ENCODE results near the gene MINK1.
"Not testable (repeated sequence)": the region's sequence is repeated elsewhere in the genome, so short reads cannot be mapped to it uniquely, and the experiment has no call there.

Gene MINK1

DNA sequence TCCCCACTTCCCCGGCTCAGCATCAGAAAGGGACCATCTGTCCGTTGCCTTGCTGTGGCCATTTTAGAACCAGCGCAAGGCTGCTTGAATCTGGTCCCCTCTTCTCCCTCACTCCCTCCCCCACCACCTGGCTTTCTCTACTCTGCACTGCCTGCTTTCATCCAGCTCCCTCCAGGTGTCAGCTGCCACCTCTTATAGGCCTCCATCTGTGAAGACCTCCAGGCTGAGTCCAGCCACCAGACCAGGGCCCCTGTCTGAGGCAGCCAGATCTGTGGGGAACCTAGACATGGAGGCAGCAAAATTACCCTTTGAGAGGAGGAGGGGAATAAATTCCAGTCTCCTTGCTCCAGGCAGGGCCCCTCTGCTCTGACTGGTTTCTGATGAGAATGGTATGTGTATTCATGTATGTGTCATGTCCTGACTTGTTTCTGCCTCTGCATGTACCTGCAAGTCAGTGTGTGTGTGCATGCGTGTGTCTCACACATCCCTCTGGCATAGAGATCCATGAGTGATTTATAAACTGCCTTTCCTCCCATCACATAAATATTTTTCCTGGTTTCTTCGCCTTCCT is 21.1 kb downstream of the MINK1 start:
- H3K4me3 ChIP-seq (ENCODE audit: low read depth, low read length), result no peak overlapping the region
- DNase-seq (ENCODE audit: low read depth), result no peak
- TF ChIP-seq POLR2A (IDR thresholded peaks at IDR 0.05; ENCODE audit: extremely low read depth, insufficient read length), result no peak
- TF ChIP-seq, protein P1, sequence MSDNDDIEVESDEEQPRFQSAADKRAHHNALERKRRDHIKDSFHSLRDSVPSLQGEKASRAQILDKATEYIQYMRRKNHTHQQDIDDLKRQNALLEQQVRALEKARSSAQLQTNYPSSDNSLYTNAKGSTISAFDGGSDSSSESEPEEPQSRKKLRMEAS (IDR thresholded peaks at IDR 0.05; ENCODE audit: low read depth, low read length), result no peak
- TF ChIP-seq, protein P2, sequence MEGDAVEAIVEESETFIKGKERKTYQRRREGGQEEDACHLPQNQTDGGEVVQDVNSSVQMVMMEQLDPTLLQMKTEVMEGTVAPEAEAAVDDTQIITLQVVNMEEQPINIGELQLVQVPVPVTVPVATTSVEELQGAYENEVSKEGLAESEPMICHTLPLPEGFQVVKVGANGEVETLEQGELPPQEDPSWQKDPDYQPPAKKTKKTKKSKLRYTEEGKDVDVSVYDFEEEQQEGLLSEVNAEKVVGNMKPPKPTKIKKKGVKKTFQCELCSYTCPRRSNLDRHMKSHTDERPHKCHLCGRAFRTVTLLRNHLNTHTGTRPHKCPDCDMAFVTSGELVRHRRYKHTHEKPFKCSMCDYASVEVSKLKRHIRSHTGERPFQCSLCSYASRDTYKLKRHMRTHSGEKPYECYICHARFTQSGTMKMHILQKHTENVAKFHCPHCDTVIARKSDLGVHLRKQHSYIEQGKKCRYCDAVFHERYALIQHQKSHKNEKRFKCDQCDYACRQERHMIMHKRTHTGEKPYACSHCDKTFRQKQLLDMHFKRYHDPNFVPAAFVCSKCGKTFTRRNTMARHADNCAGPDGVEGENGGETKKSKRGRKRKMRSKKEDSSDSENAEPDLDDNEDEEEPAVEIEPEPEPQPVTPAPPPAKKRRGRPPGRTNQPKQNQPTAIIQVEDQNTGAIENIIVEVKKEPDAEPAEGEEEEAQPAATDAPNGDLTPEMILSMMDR (IDR thresholded peaks at IDR 0.05; ENCODE audit: low read depth, low read length), result no peak
- no peak for TF ChIP-seq MYC (IDR thresholded peaks at IDR 0.05; ENCODE audit: low read depth, low read length)

DNA sequence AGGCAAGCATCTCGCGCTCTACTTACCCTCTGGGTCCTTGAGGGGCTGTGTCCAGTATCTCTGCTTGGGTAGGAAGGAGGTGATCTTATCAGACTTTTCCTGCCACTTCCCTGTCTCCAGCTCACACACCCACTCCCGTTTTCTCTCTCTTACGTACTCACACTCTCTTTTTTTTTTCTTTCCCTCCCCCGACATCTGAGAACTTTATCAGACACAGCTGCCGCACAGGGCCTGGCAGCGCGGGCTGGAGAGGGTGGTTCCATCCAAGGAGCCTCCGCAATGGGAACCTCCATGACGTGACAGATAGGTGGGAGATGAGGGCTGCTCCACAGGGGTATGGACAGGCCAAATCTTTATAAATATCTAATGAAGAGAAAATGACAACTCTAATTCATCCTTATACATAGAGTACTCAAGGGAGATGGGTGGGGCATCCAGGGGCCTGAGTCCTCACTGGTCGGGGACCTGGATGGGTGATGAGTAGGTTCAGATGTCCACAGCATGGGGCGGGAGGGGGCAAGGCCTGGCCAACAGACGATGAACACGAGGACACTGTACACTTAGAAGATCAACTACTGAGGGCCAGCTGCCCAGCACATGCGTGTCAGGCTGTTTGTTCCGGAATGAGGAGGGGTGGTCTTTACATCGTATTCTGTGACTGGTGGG is 23.3 kb downstream of the MINK1 start:
- TF ChIP-seq, protein P2 (IDR thresholded peaks at IDR 0.05; ENCODE audit: low read depth, low read length), result no peak
- no peak for TF ChIP-seq MYC (IDR thresholded peaks at IDR 0.05; ENCODE audit: low read depth, low read length)
- no peak for TF ChIP-seq POLR2A (IDR thresholded peaks at IDR 0.05; ENCODE audit: extremely low read depth, insufficient read length)
- TF ChIP-seq, protein P1 (IDR thresholded peaks at IDR 0.05; ENCODE audit: low read depth, low read length), result no peak
- DNase-seq (ENCODE audit: low read depth), result no peak
- no peak overlapping the region for H3K4me3 ChIP-seq (ENCODE audit: low read depth, low read length)

DNA sequence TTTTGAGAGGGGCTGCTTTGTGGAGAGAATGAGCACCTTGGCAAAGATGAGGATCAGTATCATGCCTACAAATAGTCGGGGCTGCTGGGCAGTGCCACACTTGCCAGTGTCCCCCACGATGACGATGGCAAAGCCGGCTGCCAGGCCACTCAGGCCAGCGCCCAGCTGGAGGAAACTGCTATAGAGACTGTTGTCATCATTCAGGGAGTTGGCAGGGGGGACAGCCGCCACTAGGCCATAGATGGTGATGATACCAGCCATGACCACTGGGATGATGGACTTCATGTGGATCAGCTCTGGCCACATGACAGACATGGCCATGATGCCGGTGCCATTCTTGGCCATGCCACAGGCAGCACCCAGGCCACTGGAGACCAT is 23.8 kb downstream of the MINK1 start:
- no peak overlapping the region for H3K4me3 ChIP-seq (ENCODE audit: low read depth, low read length)
- DNase-seq (ENCODE audit: low read depth), result no peak

DNA sequence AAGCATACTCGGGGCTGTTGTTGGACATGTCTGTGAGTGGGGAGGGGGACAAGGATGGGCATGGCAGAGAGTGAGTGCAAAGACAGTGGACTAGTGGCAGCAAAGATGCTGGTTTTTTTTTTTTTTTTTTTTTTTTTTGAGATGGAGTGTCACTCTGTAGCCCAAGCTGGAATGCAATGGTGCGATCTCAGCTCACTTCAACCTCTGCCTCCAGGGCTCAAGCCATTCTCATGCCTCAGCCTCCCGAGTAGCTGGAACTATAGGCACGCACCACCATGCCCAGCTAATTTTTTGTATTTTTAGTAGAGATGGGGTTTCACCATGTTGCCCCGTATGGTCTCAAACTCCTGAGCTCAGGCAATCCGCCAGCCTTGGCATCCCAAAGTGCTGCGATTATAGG is 24.2 kb downstream of the MINK1 start:
- DNase-seq (ENCODE audit: low read depth); H3K4me3 ChIP-seq (ENCODE audit: low read depth, low read length): not testable (repeated sequence)

More for the DNA sequence above, 23.8 kb downstream of the MINK1 start:
- TF ChIP-seq, protein P1 (IDR thresholded peaks at IDR 0.05; ENCODE audit: low read depth, low read length), result no peak
- no peak for TF ChIP-seq MYC (IDR thresholded peaks at IDR 0.05; ENCODE audit: low read depth, low read length)

DNA sequence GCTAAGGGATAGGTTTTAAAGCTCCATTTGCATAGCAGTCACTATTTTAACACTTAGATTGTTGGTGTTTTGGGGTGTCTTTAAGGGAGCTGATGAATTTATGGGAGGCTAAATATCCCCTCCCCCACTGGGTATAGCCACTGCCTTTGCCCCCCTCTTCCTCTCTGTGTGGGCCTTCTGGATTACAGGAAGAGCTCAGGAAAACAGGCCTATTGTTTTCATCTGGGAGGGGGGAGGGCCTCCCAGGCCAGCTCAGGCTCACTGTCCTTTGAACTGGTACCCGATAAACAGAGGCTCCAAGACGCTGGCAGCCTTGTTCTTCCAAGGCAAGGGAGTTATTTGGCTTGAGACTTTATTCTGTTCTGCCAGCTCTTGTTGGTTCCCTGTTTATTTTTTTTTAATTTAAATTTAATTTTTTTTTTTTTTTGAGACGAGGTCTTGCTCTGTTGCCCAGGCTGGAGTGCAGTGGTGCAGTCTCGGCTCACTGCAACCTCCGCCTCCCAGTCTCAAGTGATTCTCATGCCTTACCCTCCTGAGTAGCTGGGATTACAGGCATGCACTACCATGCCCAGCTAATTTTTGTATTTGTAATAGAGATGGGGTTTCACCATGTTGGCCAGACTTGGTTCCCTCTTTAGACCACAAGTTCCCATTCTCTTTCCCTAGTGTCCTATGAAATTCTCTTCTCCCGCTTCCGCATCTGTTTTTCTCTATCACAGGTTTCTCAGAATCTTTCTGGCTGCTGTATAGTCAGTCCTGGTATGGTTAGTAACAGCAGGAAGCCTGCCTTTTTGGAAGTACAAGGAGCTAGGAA is 25.1 kb downstream of the MINK1 start:
- H3K4me3 ChIP-seq (ENCODE audit: low read depth, low read length), result no peak overlapping the region
- TF ChIP-seq, protein P1 (IDR thresholded peaks at IDR 0.05; ENCODE audit: low read depth, low read length), result no peak
- TF ChIP-seq MYC (IDR thresholded peaks at IDR 0.05; ENCODE audit: low read depth, low read length), result no peak
- TF ChIP-seq, protein P2 (IDR thresholded peaks at IDR 0.05; ENCODE audit: low read depth, low read length), result no peak
- no peak for TF ChIP-seq POLR2A (IDR thresholded peaks at IDR 0.05; ENCODE audit: extremely low read depth, insufficient read length)
- no peak for DNase-seq (ENCODE audit: low read depth)

DNA sequence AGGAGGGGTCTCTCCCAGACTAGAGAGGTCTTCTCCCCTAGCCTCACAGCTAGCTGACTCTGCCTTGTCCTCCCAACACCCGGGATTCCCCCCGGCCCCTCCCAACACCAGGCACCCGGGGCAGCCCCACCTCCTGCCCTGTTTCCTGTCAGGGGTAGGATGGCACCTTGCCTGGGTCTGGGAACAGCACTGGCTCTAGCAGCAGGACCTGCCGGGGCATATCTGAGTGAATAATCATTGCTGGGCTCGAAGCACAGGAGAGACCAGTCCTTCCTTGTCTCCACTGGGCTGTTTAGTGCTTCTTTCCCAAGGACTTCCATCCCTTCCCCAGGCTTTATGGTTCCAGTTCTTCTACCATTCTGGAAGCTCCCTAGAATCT is 25.7 kb downstream of the MINK1 start:
- no peak overlapping the region for H3K4me3 ChIP-seq (ENCODE audit: low read depth, low read length)
- DNase-seq (ENCODE audit: low read depth), result no peak
- TF ChIP-seq, protein P1 (IDR thresholded peaks at IDR 0.05; ENCODE audit: low read depth, low read length), result no peak
- TF ChIP-seq POLR2A (IDR thresholded peaks at IDR 0.05; ENCODE audit: extremely low read depth, insufficient read length) (no peak), MYC (IDR thresholded peaks at IDR 0.05; ENCODE audit: low read depth, low read length) (no peak)
- TF ChIP-seq, protein P2 (IDR thresholded peaks at IDR 0.05; ENCODE audit: low read depth, low read length), result no peak

Data from NB4 (cell line).